Lower lobe of right lung (tissue), 2 donors: ENCODE results near the gene CRTAP. TPM values are rescaled to one million over a fixed set of nuclear protein-coding genes. Genes with fewer than 3 reads are reported as not detected.

Experiments used
- ATAC-seq, 2 donors: fragments of 200-7000 bp; cut with Tn5 transposase; one replicate each; pipeline ENCODE4 v1.9.1; 2020 to 2022; ENCODE audit warnings: mild to moderate bottlenecking in 2 of 2, moderate library complexity in 2 of 2
- DNase-seq: peaks from one replicate; pipeline ENCODE4 v3.0.0-alpha.2; 2020
- H3K27ac ChIP-seq: fragments of 200-600 bp; one replicate; pipeline ENCODE4 v1.8.0; 2022
- H3K27me3 ChIP-seq: fragments of 200-600 bp; one replicate; pipeline ENCODE4 v1.8.0; 2022; ENCODE audit warnings: low read depth
- H3K36me3 ChIP-seq: fragments of 200-600 bp; one replicate; pipeline ENCODE4 v1.8.0; 2022; ENCODE audit warnings: mild to moderate bottlenecking
- H3K4me1 ChIP-seq: fragments of 200-600 bp; one replicate; pipeline ENCODE4 v1.8.0; 2022
- H3K4me3 ChIP-seq: fragments of 200-600 bp; one replicate; pipeline ENCODE4 v1.8.0; 2022; ENCODE audit warnings: mild to moderate bottlenecking
- H3K9me3 ChIP-seq: fragments of 200-600 bp; one replicate; pipeline ENCODE4 v1.8.0; 2022
- CTCF ChIP-seq: fragments of 200-600 bp; IDR thresholded peaks from one replicate; pipeline ENCODE4 v1.8.0; 2022; ENCODE audit warnings: antibody characterized with exemption, mild to moderate bottlenecking
- intact Hi-C: fragments of 100-400 bp; cut with DNase I; formaldehyde crosslinking; loops from one replicate; pipeline ENCODE4 v1.11.0; 2022
- total RNA-seq: library from RNA; stranded (reverse); fragmentation: NEBNext Ultra II Directional; extraction: Animal tissue kit (Norgen Biotek cat#: 25700); gene quantifications from one replicate; pipeline ENCODE4 v1.2.1, GENCODE V29; 2021
- donor health status: DM: no; HTN: yes; CAD: no; lungs with severe emphysema.

The CRTAP gene
- total RNA-seq, 1 donor from 2014 or later: 213 TPM

DNA sequence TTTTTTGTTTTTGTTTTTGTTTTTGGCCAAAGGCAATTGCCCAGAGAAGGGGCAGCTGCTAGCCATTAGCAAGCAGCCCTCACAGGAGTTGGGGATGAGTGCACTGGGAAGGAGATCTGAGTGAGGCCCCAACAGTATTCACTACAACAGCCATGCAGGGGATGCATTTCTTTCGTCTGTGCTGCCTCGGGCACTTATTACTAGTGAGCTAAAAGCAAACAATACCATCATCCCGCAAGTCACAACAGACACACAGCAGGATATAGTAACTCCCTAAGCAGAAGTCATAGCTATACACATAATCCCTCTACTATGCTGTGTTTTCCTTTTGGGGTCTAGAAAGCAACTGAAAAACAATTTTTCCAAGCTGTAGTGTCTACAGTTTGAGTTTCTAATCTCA lies 27.2 kb downstream of the CRTAP start:
- intact Hi-C loops: no loop called here
- Histone ChIP-seq H3K9me3 (no peaks in the 10 kb centered on the region), H3K4me1 (no peaks in the 10 kb centered on the region), H3K36me3 (peaks cover 64% of the 10 kb centered on the region), H3K27me3 (no peaks in the 10 kb centered on the region), H3K27ac (no peak overlapping the region), H3K4me3 (no peak overlapping the region)
- ATAC-seq: no peak
- DNase-seq: no peak
- no peak for TF ChIP-seq CTCF

DNA sequence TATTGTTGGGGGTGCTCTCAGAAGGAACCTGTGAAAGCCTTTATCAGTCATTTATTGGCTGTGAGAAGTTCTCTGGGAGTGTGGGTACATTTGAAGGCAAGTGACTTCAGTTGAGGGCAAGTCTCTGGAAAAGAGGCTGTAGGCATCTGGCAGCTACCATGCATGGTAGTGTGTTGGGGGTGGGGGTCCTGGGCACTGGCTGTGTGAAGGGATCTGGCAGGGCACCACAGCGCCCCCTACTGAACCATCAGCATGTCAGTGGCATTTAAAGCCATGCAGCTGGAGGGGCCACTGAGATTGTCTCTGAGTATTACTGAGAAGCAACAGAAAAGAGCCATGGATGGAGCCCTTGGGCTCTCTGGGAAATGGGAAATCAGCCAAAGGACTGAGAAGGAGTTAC lies 30.6 kb downstream of the CRTAP start:
- intact Hi-C loops: no loop called here
- ATAC-seq: no peak
- Histone ChIP-seq H3K27ac (no peak overlapping the region), H3K27me3 (no peaks in the 10 kb centered on the region), H3K9me3 (no peaks in the 10 kb centered on the region), H3K4me1 (peaks cover 20% of the 10 kb centered on the region), H3K4me3 (no peak overlapping the region), H3K36me3 (peaks cover 46% of the 10 kb centered on the region)
- TF ChIP-seq CTCF: peak; percentile 39
- no peak for DNase-seq

GRCh38 chr3:33145221-33145900 lies 31.5 kb downstream of the CRTAP start:
- Histone ChIP-seq H3K9me3 (no peaks in the 10 kb centered on the region), H3K4me1 (peaks cover 20% of the 10 kb centered on the region), H3K36me3 (peaks cover 41% of the 10 kb centered on the region), H3K27me3 (no peaks in the 10 kb centered on the region), H3K4me3 (no peak overlapping the region), H3K27ac (no peak overlapping the region)
- intact Hi-C loops: no loop called here
- ATAC-seq (peak; percentile 51 to 54), DNase-seq (no peak)
- TF ChIP-seq CTCF: no peak

- H3K9me3 ChIP-seq: no peaks in the 10 kb centered on the region
- intact Hi-C loops: no loop called here
- H3K27me3 ChIP-seq: no peaks in the 10 kb centered on the region
- H3K27ac ChIP-seq: no peak overlapping the region
- H3K4me3 ChIP-seq: no peak overlapping the region
- H3K4me1 ChIP-seq: peaks cover 20% of the 10 kb centered on the region
- no peak for ATAC-seq
- no peak for TF ChIP-seq CTCF
- DNase-seq: no peak
- H3K36me3 ChIP-seq: peaks cover 34% of the 10 kb centered on the region
Measured at GRCh38 chr3:33145901-33146580, 32.2 kb downstream of the CRTAP start.

- ATAC-seq (no peak), DNase-seq (no peak)
- Histone ChIP-seq H3K4me1 (peaks cover 20% of the 10 kb centered on the region), H3K27me3 (no peaks in the 10 kb centered on the region), H3K4me3 (no peak overlapping the region), H3K9me3 (no peaks in the 10 kb centered on the region), H3K36me3 (peaks cover 25% of the 10 kb centered on the region), H3K27ac (no peak overlapping the region)
- intact Hi-C loops: no loop called here
- no peak for TF ChIP-seq CTCF
Measured at GRCh38 chr3:33146791-33147445, 33.1 kb downstream of the CRTAP start.
